ENCODE results near the gene ZBTB18.
"Not testable (repeated sequence)": the region's sequence is repeated elsewhere in the genome, so short reads cannot be mapped to it uniquely, and the experiment has no call there.

Gene ZBTB18

GRCh38 chr1:244050835-244051444 lies at the start of gene ZBTB18:
ZBTB18 (plus strand) TSS chr1:244051283; CDS start chr1:244051432, 149 bp downstream.
- DNase-seq = no peak

- no peak for DNase-seq
These were observed 48.4 kb upstream of the ZBTB18 start for GRCh38 chr1:244002721-244003120.

GRCh38 chr1:244005455-244005854 lies 45.6 kb upstream of the ZBTB18 start:
- DNase-seq = no peak

GRCh38 chr1:244006381-244006901 lies 44.6 kb upstream of the ZBTB18 start:
- no peak for DNase-seq

DNA sequence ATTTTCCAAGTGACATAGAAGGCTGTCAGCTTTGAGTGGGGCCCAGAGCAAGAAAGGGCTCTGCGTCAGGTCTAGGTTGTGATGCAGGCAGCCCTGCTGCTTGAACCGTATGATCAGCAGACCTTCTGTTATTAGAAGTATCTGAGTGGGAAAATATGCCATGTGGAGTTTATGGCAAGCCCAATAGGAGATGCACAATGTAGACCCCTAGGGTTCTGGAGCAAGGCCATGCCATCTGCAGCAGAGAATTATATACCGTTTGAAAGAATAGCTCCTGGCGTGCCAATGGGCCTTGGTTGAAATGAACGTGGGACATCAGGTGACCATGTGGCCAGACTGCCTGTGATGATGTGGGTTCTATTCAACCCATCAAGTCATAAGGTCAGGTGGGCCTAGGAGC lies 44.1 kb upstream of the ZBTB18 start:
- DNase-seq = no peak

DNA sequence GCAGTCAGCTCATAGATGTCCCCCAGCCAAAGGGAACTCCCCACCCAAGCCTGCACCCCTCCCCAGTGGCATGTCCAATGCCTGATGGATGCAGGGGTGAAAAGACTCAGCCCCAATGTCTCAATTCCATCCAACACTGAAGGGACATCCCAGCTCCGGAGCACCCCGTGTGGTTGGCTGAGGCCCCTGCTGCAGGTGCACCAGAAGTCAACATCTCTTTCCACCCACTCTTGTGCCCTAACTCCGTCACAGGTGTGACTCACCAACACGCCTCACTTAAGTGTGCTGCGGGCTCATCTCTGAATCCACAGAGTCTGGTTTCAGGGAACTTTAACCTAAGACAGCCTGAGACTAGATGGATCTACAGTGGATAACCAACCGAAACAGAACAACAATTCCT lies 40.9 kb upstream of the ZBTB18 start:
- DNase-seq = no peak

GRCh38 chr1:244010703-244011123 lies 40.4 kb upstream of the ZBTB18 start:
- peak; percentile 27 to 36 for DNase-seq

DNA sequence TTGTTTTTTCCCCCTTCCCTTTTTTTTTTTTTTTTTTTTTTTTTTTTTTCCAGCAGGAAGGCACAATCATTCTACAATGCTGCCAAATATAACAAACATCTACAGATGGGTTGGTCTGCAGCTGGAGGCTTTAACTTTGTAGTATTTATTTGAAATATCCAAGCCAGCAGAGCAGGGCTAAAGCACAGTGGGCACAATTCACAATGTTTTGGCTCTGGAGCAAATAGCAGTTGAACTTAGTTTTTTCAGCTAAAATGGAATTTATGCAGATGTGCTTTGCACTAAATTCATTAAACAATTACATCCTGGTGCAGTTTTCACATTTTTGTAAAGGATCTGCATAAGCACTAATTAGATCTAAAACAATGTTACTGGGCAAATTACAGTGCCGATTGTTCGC lies 39.8 kb upstream of the ZBTB18 start:
- DNase-seq = no peak

GRCh38 chr1:244011786-244012185 lies 39.3 kb upstream of the ZBTB18 start:
- no peak for DNase-seq

- DNase-seq = no peak
These were observed 38.9 kb upstream of the ZBTB18 start for GRCh38 chr1:244012202-244012601.

DNA sequence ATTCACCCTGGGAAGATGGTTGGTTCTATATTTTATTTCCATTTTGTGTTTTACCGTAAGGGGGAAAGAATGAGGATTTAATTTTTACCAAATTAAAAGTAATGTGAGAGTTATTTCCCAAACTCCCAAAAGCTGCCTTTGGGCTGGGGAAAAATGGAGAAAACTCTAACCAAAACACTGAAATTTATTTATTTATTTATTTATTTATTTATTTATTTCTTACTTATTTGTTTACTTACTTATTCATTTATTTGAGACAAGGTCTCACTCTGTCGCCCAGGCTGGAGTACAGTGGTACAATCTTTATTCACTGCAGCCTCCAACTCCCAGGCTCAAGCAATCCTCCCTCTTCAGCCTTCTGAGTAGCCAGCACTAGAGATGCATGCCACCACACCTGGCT lies 38.0 kb upstream of the ZBTB18 start:
- DNase-seq = no peak

GRCh38 chr1:244014862-244015261 lies 36.2 kb upstream of the ZBTB18 start:
- DNase-seq = not testable (repeated sequence)

DNA sequence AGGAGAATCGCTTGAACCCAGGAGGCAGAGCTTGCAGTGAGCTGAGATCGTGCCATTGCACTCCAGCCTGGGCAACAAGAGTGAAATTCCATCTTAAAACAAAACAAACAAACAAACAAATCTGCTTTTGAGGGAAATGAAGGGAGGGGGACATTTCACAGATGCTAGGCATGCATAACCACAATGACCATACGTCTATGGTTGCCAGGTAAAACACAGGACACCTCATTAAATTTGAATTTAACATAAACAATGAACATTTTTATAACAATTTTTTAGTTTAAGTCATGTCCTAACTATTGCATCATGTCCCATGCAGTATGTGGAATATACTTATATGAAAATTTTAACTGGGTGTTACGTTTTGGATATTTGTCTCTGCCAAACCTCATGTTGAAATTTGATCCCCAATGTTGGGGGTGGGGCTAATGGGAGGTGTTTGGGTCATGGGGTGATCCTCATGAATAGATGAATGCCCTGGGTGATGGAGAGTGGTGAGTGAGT lies 31.0 kb upstream of the ZBTB18 start:
- no peak for DNase-seq

DNA sequence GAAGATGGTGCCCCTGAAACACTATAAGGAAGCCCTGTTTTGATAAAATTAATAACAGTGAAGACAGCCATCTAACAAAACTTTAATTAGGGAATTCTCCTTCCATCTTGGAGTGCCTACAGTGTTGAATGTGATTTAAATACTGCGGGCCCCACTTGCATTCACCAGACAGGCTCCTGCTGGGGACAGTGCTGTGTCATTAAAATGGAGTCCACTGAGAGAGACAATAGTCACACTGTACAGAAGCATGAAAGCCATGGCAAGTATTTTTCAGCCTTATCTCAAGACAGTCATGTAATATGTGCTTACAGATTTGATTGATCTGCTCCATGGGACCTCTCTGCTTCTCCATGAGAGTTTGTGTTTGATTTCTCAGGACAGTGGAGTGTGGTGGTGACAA lies 29.7 kb upstream of the ZBTB18 start:
- DNase-seq = no peak

- DNase-seq = no peak
These were observed 28.8 kb upstream of the ZBTB18 start for GRCh38 chr1:244022311-244022710.

DNA sequence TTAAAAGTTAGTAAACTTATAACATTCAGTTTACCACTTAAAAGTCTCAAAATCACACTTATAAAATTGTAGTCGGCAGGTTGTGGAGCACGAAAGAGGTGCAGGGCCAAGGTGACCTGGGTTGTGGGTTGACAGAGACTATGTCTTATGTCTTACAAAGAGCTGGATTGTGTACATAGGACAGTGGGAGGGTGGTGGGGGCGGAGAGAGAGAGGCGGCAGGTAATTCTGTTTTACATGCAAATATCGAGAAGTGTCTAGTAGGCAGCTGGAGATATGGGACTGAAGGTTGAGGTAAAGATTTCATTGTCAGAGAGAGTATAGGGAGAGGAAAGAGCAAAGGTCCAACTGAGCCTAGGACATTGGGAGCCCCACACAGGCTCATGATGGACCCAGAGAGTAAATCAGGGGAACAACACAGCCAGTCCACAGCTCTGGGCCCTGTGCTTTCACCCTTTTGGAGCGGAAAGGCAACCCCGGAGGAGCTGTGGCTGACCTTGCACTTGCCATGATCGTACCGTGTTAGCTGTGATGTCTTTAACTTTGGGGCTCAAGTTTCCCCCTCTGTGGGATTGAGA lies 28.1 kb upstream of the ZBTB18 start:
- no peak for DNase-seq

GRCh38 chr1:244027491-244028145 lies 23.5 kb upstream of the ZBTB18 start:
- no peak for DNase-seq

DNA sequence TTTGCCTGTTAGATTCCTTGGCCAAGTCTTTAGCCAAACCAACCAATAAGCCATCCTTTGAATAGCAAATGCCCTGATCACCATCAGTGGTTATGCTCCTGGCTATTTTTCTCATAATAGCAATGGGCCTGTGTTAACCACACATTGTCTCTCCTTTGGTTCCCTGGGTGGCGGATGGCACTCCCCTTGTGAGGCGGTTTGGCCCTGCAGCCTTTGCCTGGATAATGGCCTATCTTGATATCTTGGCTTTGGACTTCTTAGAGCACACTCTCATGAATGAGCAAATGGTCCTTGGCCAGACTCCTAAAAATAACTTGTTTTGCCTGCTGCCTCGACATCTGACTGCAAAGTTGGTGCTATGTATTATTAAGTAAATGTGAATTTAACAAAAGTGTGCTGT lies 22.4 kb upstream of the ZBTB18 start:
- DNase-seq = no peak

DNA sequence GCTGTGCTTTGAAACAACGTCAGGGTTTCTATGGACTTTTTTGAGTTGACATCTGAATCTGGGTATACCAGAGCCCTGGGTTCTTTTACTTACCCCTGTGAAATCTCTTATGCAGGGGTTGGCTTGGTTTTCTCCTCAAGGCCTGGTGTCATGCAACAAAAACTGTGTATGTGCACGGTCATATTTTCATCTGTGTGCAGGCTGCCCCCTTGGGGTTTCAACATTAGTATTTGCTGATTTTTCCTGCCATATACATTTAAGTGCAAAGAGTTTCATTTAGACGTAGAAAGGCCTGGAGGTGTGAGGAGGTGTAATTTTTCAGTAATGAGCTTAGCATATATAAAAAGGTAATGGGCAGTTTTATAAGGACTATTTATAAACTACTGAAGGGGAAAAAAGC lies 22.0 kb upstream of the ZBTB18 start:
- no peak for DNase-seq

GRCh38 chr1:244030481-244031040 lies 20.5 kb upstream of the ZBTB18 start:
- no peak for DNase-seq

- DNase-seq = no peak
These were observed 15.7 kb upstream of the ZBTB18 start for GRCh38 chr1:244035358-244035757.

DNA sequence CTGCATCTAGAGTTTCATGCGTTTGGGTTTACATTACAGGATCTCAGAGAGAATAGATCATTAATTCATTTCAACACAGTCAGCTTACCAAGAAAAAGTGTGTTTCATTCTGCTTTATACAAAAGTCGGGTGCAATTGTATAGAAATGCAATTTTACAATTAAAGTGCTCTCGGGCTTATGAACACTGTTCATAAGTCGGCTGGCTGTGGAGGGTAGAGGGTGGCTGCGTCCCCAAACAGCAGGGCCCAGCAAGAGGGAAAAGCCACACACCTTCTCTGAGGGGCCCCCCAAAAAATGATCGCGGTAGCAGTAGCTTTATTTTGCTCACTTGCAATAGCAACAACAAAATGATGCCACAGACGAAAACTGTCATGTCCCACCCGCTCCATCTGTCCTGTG lies 13.8 kb upstream of the ZBTB18 start:
- no peak for DNase-seq

DNA sequence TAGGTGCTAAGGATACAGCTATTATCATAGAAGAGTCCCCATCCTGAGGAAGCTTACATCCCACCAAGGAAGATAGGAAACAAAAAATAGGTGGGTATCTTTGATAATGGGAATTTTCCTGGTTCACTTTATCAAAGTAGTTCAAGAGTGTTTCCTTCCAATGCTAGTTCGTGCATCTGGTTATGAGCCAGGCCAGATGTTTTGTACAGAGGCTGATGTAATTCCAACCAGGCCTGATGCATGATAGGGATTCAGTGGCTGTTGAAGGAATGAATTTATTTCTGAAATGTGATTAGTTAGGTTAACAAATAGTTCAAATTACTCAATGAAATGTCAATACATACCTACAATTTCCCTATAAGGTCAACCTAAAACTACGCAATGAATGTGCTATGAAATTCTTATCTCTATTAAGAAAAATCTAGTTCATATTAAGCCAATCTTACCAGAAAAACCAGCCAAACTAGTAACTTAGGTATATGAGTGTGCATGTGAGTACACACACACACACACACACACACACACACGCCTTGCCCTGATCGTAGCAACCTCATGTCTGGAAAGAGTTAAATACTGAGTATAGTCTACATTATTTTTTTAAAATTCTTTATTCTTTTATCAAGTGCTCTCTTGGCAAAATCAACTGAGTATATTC lies 9.5 kb upstream of the ZBTB18 start:
- DNase-seq = no peak

Data from inflammatory macrophage treated with lipopolysaccharide for 1 hour (primary cell).